ENCODE measurements around the gene GRM5.

DNA sequence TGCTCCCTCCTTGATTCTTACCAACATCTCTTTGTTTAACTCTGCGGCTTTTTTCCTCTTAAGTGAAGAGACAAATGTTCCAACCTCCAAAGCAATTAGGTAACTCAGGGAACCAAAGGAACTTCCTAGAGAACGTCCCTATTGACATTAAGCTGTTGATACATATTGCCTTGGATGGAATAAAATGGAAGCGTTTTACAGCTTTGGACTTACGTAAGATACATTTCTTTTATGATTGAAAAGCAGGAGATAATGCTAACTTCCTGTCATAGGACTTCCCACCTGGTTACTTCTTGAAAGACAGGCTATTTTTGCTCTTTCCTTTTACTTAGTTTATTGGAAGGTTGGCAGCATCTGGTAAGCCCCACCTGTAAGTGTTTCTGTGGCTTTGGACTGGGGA lies 482.5 kb downstream of the GRM5 start:
- TF ChIP-seq, protein P1, sequence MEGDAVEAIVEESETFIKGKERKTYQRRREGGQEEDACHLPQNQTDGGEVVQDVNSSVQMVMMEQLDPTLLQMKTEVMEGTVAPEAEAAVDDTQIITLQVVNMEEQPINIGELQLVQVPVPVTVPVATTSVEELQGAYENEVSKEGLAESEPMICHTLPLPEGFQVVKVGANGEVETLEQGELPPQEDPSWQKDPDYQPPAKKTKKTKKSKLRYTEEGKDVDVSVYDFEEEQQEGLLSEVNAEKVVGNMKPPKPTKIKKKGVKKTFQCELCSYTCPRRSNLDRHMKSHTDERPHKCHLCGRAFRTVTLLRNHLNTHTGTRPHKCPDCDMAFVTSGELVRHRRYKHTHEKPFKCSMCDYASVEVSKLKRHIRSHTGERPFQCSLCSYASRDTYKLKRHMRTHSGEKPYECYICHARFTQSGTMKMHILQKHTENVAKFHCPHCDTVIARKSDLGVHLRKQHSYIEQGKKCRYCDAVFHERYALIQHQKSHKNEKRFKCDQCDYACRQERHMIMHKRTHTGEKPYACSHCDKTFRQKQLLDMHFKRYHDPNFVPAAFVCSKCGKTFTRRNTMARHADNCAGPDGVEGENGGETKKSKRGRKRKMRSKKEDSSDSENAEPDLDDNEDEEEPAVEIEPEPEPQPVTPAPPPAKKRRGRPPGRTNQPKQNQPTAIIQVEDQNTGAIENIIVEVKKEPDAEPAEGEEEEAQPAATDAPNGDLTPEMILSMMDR (IDR thresholded peaks at IDR 0.05), result no peak
- no peak for TF ChIP-seq POLR2A (IDR thresholded peaks at IDR 0.05)

Data from prostate gland (tissue), 2 donors.